GM12874 (cell line): ENCODE data around the gene INHBC.

Experiments used
- CTCF ChIP-seq: IDR thresholded peaks from 2 replicates; pipeline ENCODE4 v1.5.1; 2011; ENCODE audit warnings: low read depth, mild to moderate bottlenecking, control low read depth, low read length, moderate library complexity; ENCODE audit not compliant: insufficient read depth

The INHBC gene

GRCh38 chr12:57448669-57449068 is 14.1 kb downstream of the INHBC start:
- TF ChIP-seq CTCF: no peak

- no peak for TF ChIP-seq CTCF
Observed at GRCh38 chr12:57449375-57449774, 14.8 kb downstream of the INHBC start.

GRCh38 chr12:57450057-57450456 is 15.5 kb downstream of the INHBC start:
- TF ChIP-seq CTCF: no peak

GRCh38 chr12:57451233-57451778 is 16.7 kb downstream of the INHBC start:
- no peak for TF ChIP-seq CTCF

- no peak for TF ChIP-seq CTCF
Observed at GRCh38 chr12:57452181-57452936, 17.8 kb downstream of the INHBC start.

GRCh38 chr12:57452937-57453509 is 18.4 kb downstream of the INHBC start:
- peak; percentile 91 for TF ChIP-seq CTCF

GRCh38 chr12:57454213-57454565 is 19.6 kb downstream of the INHBC start:
- TF ChIP-seq CTCF: no peak
